CD14-positive monocyte (primary cell): Measurements from ENCODE around the gene DHRS3. TPM values are rescaled to one million over a fixed set of nuclear protein-coding genes. Genes with fewer than 3 reads are reported as not detected.

Source experiments
- DNase-seq, 3 donors: peaks; one replicate each; pipeline ENCODE4 v3.0.0-alpha.2; 2011 to 2022
- H2AFZ ChIP-seq: 2 replicates; pipeline ENCODE4 v1.6.0; 2012; ENCODE audit warnings: mild to moderate bottlenecking, low read depth, low read length, inconsistent platforms; ENCODE audit not compliant: insufficient read depth, poor library complexity, severe bottlenecking
- H3K27ac ChIP-seq, 2 donors: 1 replicate in 1 of 2; 2 replicates in 1 of 2; pipeline ENCODE4 v1.5.1; 2012 to 2013; ENCODE audit warnings: low read length in 2 of 2, control low read depth in 1 of 2, inconsistent platforms in 1 of 2, low read depth in 1 of 2, mild to moderate bottlenecking in 1 of 2
- H3K27me3 ChIP-seq, 2 donors: one replicate each; pipeline versions ENCODE4 v1.6.0 to v1.6.1; 2011 to 2013; ENCODE audit warnings: low read length in 2 of 2; ENCODE audit not compliant: control insufficient read depth in 2 of 2, insufficient read depth in 2 of 2
- H3K36me3 ChIP-seq, 2 donors: replicated peaks in 1 of 2; 1 replicate in 1 of 2; 2 replicates in 1 of 2; pipeline versions ENCODE4 v1.5.1 to v1.6.1; 2012 to 2013; ENCODE audit warnings: low read length in 2 of 2, control low read depth in 1 of 2, inconsistent platforms in 1 of 2, mild to moderate bottlenecking in 1 of 2; ENCODE audit not compliant: insufficient read depth in 2 of 2, control insufficient read depth in 1 of 2
- H3K4me1 ChIP-seq, 2 donors: 1 replicate in 1 of 2; 2 replicates in 1 of 2; pipeline versions ENCODE4 v1.5.1 to v1.6.1; 2012 to 2013; ENCODE audit warnings: low read length in 2 of 2, control low read depth in 1 of 2, inconsistent platforms in 1 of 2, mild to moderate bottlenecking in 1 of 2, moderate library complexity in 1 of 2; ENCODE audit not compliant: insufficient read depth in 2 of 2, control insufficient read depth in 1 of 2
- H3K4me2 ChIP-seq: replicated peaks from 2 replicates; pipeline ENCODE3; 2012; ENCODE audit warnings: low read length, moderate library complexity, mild to moderate bottlenecking; ENCODE audit not compliant: poor library complexity, severe bottlenecking; ENCODE audit errors: extremely low read depth
- H3K4me3 ChIP-seq, 3 experiments: fragments of 200-600 bp in 1 of 3; sonication (generic) in 1 of 3; replicated peaks in 1 of 3; 1 replicate in 2 of 3; 2 replicates in 1 of 3; pipeline ENCODE4 v1.5.1; 2011 to 2013; ENCODE audit warnings: low read length in 3 of 3, mild to moderate bottlenecking in 3 of 3, control low read depth in 2 of 3, low read depth in 2 of 3, inconsistent platforms in 1 of 3, moderate library complexity in 1 of 3
- H3K79me2 ChIP-seq: 2 replicates; pipeline ENCODE4 v1.6.0; 2012; ENCODE audit warnings: mild to moderate bottlenecking, control low read depth, inconsistent platforms, low read length, moderate library complexity; ENCODE audit not compliant: insufficient read depth
- H3K9ac ChIP-seq: 2 replicates; pipeline ENCODE4 v1.6.0; 2017; ENCODE audit warnings: low read length, mild to moderate bottlenecking; ENCODE audit not compliant: insufficient read depth, poor library complexity, severe bottlenecking
- H3K9me3 ChIP-seq, 2 donors: replicated peaks in 1 of 2; 1 replicate in 1 of 2; 2 replicates in 1 of 2; pipeline versions ENCODE4 v1.5.1 to v1.6.1; 2012 to 2013; ENCODE audit warnings: low read length in 2 of 2, control low read depth in 1 of 2; ENCODE audit not compliant: control insufficient read depth in 1 of 2, insufficient read depth in 1 of 2
- H4K20me1 ChIP-seq: 2 replicates; pipeline ENCODE4 v1.6.0; 2012; ENCODE audit warnings: mild to moderate bottlenecking, low read length, control low read depth, moderate library complexity; ENCODE audit not compliant: insufficient read depth
- H3K27ac Mint-ChIP-seq, 7 donors: one replicate each; pipeline ENCODE4 v1.8.0; 2020; ENCODE audit warnings: mild to moderate bottlenecking in 7 of 7, mixed read lengths in 7 of 7, moderate library complexity in 6 of 7, inconsistent platforms in 2 of 7
- H3K27me3 Mint-ChIP-seq, 3 donors: one replicate each; pipeline ENCODE4 v1.8.0; 2021 to 2022; ENCODE audit warnings: low read depth in 3 of 3, mild to moderate bottlenecking in 3 of 3, mixed read lengths in 3 of 3, moderate library complexity in 3 of 3, inconsistent platforms in 1 of 3
- H3K36me3 Mint-ChIP-seq, 2 donors: one replicate each; pipeline ENCODE4 v1.8.0; 2020; ENCODE audit warnings: mixed read lengths in 2 of 2, inconsistent platforms in 1 of 2, mild to moderate bottlenecking in 1 of 2
- H3K4me1 Mint-ChIP-seq: one replicate; pipeline ENCODE4 v1.8.0; 2020; ENCODE audit warnings: mild to moderate bottlenecking, mixed read lengths
- H3K4me3 Mint-ChIP-seq, 2 donors: one replicate each; pipeline ENCODE4 v1.8.0; 2020; ENCODE audit warnings: mild to moderate bottlenecking in 2 of 2, mixed read lengths in 2 of 2, moderate library complexity in 1 of 2
- H3K9me3 Mint-ChIP-seq, 7 donors: one replicate each; pipeline ENCODE4 v1.8.0; 2020 to 2022; ENCODE audit warnings: mixed read lengths in 7 of 7, mild to moderate bottlenecking in 6 of 7, moderate library complexity in 6 of 7, inconsistent platforms in 2 of 7
- CTCF ChIP-seq: fragments of 200-600 bp; IDR thresholded peaks from one replicate; pipeline ENCODE4 v1.8.0; 2022; ENCODE audit warnings: antibody characterized with exemption, mild to moderate bottlenecking
- WGBS: methylation state at CpG from one replicate; pipeline ENCODE4 v1.1.5; 2013; ENCODE audit warnings: missing lambda C conversion rate; ENCODE audit not compliant: insufficient coverage; 5-methylcytosine and 5-hydroxymethylcytosine counted together
- intact Hi-C, 2 donors: fragments of 100-400 bp; cut with micrococcal nuclease; formaldehyde crosslinking; loops; one replicate each; pipeline versions ENCODE4 v1.15.0 to v1.15.1; 2023
- polyA plus RNA-seq, 3 donors: library from polyadenylated mRNA; depleted of rRNA in 1 of 3; unstranded in 2 of 3; stranded (reverse) in 1 of 3; fragments of 300-500 nt in 2 of 3; fragments of >200 nt in 1 of 3; fragmentation: Illumina TruSeq in 2 of 3; gene quantifications; 1 replicate in 2 of 3; 2 replicates in 1 of 3; pipeline ENCODE4 v1.2.3, GENCODE V29; 2012 to 2021

The DHRS3 gene
- polyA plus RNA-seq, 3 donors, result 0.23 to 0.59 (median 0.29) TPM

- intact Hi-C loops, result no loop called here
- no peaks in the 10 kb centered on the region for H4K20me1 ChIP-seq
- H3K9ac ChIP-seq, result no peak overlapping the region
- Mint-ChIP-seq H3K9me3 (peaks cover 0 to 6% (median 1%) of the 10 kb centered on the region in 7 donors), H3K27me3 (peaks cover 0 to 3% (median 0%) of the 10 kb centered on the region in 3 donors), H3K4me3 (no peak overlapping the region), H3K27ac (no peak overlapping the region), H3K4me1 (no peaks in the 10 kb centered on the region), H3K36me3 (no peaks in the 10 kb centered on the region)
- no peaks in the 10 kb centered on the region for H3K79me2 ChIP-seq
- H3K4me2 ChIP-seq, result no peak overlapping the region
- H3K4me3 ChIP-seq, result no peak overlapping the region
- no peak overlapping the region for H2AFZ ChIP-seq
- H3K9me3 ChIP-seq, result no peaks in the 10 kb centered on the region
- H3K4me1 ChIP-seq, result no peaks in the 10 kb centered on the region
- no peak for TF ChIP-seq CTCF
- H3K27me3 ChIP-seq, result no peaks in the 10 kb centered on the region
- H3K27ac ChIP-seq, result no peak overlapping the region
- no peak for DNase-seq
- no peaks in the 10 kb centered on the region for H3K36me3 ChIP-seq
These were observed 34.5 kb downstream of the DHRS3 start for GRCh38 chr1:12583484-12583883.

DNA sequence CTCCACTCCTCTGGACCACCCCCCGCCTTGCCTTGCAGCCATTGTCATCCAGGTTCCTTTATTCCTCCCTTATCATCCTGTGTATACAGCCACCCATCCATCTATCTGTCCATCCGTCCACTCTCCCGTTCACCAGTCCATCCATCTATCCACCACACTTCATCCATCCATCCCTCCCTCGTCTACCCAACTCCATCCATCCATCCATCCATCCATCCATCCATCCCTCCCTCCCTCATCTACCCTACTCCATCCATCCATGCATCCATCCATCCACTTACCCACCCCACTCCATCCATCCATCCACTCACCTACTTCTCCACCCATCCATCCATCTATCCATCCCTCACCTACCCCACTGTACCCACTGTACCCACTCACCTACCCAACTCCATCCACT is 35.4 kb downstream of the DHRS3 start:
- Histone ChIP-seq H3K4me2 (no peak overlapping the region), H2AFZ (no peak overlapping the region), H3K9me3 (no peaks in the 10 kb centered on the region), H3K9ac (no peak overlapping the region), H3K79me2 (no peaks in the 10 kb centered on the region), H3K36me3 (no peaks in the 10 kb centered on the region), H3K4me1 (no peaks in the 10 kb centered on the region), H3K27ac (no peak overlapping the region), H3K27me3 (no peaks in the 10 kb centered on the region), H4K20me1 (no peaks in the 10 kb centered on the region), H3K4me3 (no peak overlapping the region)
- no peak for TF ChIP-seq CTCF
- Mint-ChIP-seq H3K36me3 (no peaks in the 10 kb centered on the region), H3K27ac (no peak overlapping the region), H3K4me3 (no peak overlapping the region), H3K9me3 (peaks cover 0 to 3% (median 0%) of the 10 kb centered on the region in 7 donors), H3K27me3 (peaks cover 0 to 3% (median 0%) of the 10 kb centered on the region in 3 donors), H3K4me1 (no peaks in the 10 kb centered on the region)
- DNase-seq, result no peak
- intact Hi-C loops, result no loop called here
- WGBS, result 100% methylated on average over 4 of the region's 4 CpGs
